Mesenchymal stem cell (in vitro differentiated cells and primary cell): ENCODE data around the gene GJC2.

ENCODE experiments used
- DNase-seq: peaks from one replicate; pipeline ENCODE4 v3.0.0-alpha.2; 2013
- H2AFZ ChIP-seq: one replicate; pipeline ENCODE4 v1.6.1; 2013; ENCODE audit warnings: low read depth, mild to moderate bottlenecking, control low read depth, inconsistent platforms, low read length, moderate library complexity
- H2AK5ac ChIP-seq: 2 replicates; pipeline ENCODE4 v1.6.1; 2013; ENCODE audit warnings: low read length, moderate library complexity, mild to moderate bottlenecking, inconsistent platforms; ENCODE audit not compliant: severe bottlenecking
- H2BK120ac ChIP-seq: one replicate; pipeline ENCODE4 v1.6.1; 2013; ENCODE audit warnings: low read depth, mild to moderate bottlenecking, inconsistent platforms, low read length, moderate library complexity
- H2BK12ac ChIP-seq, 2 experiments: one replicate each; pipeline ENCODE4 v1.6.1; 2013; ENCODE audit warnings: inconsistent platforms in 2 of 2, low read length in 2 of 2, mild to moderate bottlenecking in 2 of 2, moderate library complexity in 2 of 2, control low read depth in 1 of 2
- H2BK15ac ChIP-seq: one replicate; pipeline ENCODE4 v1.6.1; 2013; ENCODE audit warnings: mild to moderate bottlenecking, low read depth, inconsistent platforms; ENCODE audit not compliant: poor library complexity, severe bottlenecking
- H2BK5ac ChIP-seq: 2 replicates; pipeline ENCODE4 v1.6.1; 2013; ENCODE audit warnings: low read depth, mild to moderate bottlenecking, low read length, control low read depth, inconsistent platforms; ENCODE audit not compliant: poor library complexity, severe bottlenecking
- H3K14ac ChIP-seq, 2 experiments: one replicate each; pipeline ENCODE4 v1.6.1; 2013; ENCODE audit warnings: inconsistent platforms in 2 of 2, low read length in 2 of 2, control low read depth in 1 of 2, mild to moderate bottlenecking in 1 of 2, moderate library complexity in 1 of 2
- H3K18ac ChIP-seq, 2 experiments: one replicate each; pipeline ENCODE4 v1.6.1; 2013; ENCODE audit warnings: inconsistent platforms in 2 of 2, low read length in 2 of 2, control low read depth in 1 of 2, low read depth in 1 of 2, mild to moderate bottlenecking in 1 of 2
- H3K23ac ChIP-seq, 2 experiments: one replicate each; pipeline ENCODE4 v1.6.1; 2013; ENCODE audit warnings: inconsistent platforms in 2 of 2, low read length in 2 of 2, mild to moderate bottlenecking in 2 of 2, moderate library complexity in 2 of 2, control low read depth in 1 of 2
- H3K27ac ChIP-seq: 2 replicates; pipeline ENCODE4 v1.5.1; 2013; ENCODE audit warnings: mild to moderate bottlenecking, moderate library complexity, low read length, control low read depth, inconsistent platforms; ENCODE audit not compliant: poor library complexity, severe bottlenecking
- H3K27me3 ChIP-seq, 2 experiments: 2 replicates each; pipeline versions ENCODE4 v1.6.1 to v1.7.0; 2013; ENCODE audit warnings: low read length in 2 of 2, mild to moderate bottlenecking in 2 of 2, moderate library complexity in 2 of 2, control low read depth in 1 of 2, inconsistent platforms in 1 of 2; ENCODE audit not compliant: control insufficient read depth in 1 of 2, insufficient read depth in 1 of 2
- H3K36me3 ChIP-seq, 2 experiments: 2 replicates each; pipeline versions ENCODE4 v1.6.1 to v1.7.0; 2013; ENCODE audit warnings: low read length in 2 of 2, control low read depth in 1 of 2, inconsistent platforms in 1 of 2, low read depth in 1 of 2, mild to moderate bottlenecking in 1 of 2; ENCODE audit not compliant: insufficient read depth in 2 of 2, control insufficient read depth in 1 of 2
- H3K4ac ChIP-seq, 2 experiments: one replicate each; pipeline ENCODE4 v1.6.1; 2013; ENCODE audit warnings: inconsistent platforms in 2 of 2, low read length in 2 of 2, mild to moderate bottlenecking in 2 of 2, moderate library complexity in 2 of 2, control low read depth in 1 of 2, low read depth in 1 of 2
- H3K4me1 ChIP-seq: 2 replicates; pipeline ENCODE4 v1.6.1; 2013; ENCODE audit warnings: low read depth, low read length, control low read depth; ENCODE audit not compliant: control insufficient read depth, insufficient read depth
- H3K4me2 ChIP-seq: 2 replicates; pipeline ENCODE4 v1.6.1; 2013; ENCODE audit warnings: low read length, mild to moderate bottlenecking, inconsistent platforms; ENCODE audit not compliant: poor library complexity, severe bottlenecking
- H3K4me3 ChIP-seq, 2 experiments: 2 replicates each; pipeline versions ENCODE4 v1.5.1 to v1.7.0; 2013; ENCODE audit warnings: low read length in 2 of 2, mild to moderate bottlenecking in 2 of 2, control low read depth in 1 of 2, low read depth in 1 of 2; ENCODE audit not compliant: insufficient read depth in 1 of 2
- H3K79me1 ChIP-seq: replicated peaks from 2 replicates; pipeline ENCODE4 v1.6.1; 2013; ENCODE audit warnings: mild to moderate bottlenecking, control low read depth, low read length, inconsistent platforms; ENCODE audit not compliant: poor library complexity, severe bottlenecking
- H3K9ac ChIP-seq: 2 replicates; pipeline ENCODE4 v1.7.0; 2013; ENCODE audit warnings: mild to moderate bottlenecking, low read length, moderate library complexity
- H3K9me3 ChIP-seq: 2 replicates; pipeline ENCODE4 v1.7.0; 2013; ENCODE audit warnings: mild to moderate bottlenecking, low read length; ENCODE audit not compliant: control insufficient read depth
- H4K8ac ChIP-seq: one replicate; pipeline ENCODE4 v1.6.1; 2013; ENCODE audit warnings: inconsistent platforms, mild to moderate bottlenecking, low read length, moderate library complexity
- H4K91ac ChIP-seq: one replicate; pipeline ENCODE4 v1.6.1; 2013; ENCODE audit warnings: mild to moderate bottlenecking, low read length, inconsistent platforms
- WGBS: methylation state at CpG from one replicate; pipeline ENCODE4 v1.1.7; 2013; ENCODE audit warnings: mixed read lengths; 5-methylcytosine and 5-hydroxymethylcytosine counted together

GJC2 gene

GRCh38 chr1:228108055-228108690, 41.6 kb upstream of the GJC2 start:
- Histone ChIP-seq H3K9me3 (no peaks in the 10 kb centered on the region), H4K91ac (no peak overlapping the region), H3K79me1 (peaks cover 30% of the 10 kb centered on the region), H3K23ac (no peak overlapping the region), H3K4me2 (peak overlapping the region; percentile 68), H2BK12ac (no peak overlapping the region), H2BK5ac (no peak overlapping the region), H3K4ac (no peak overlapping the region), H3K18ac (no peak overlapping the region), H4K8ac (peak overlapping the region; percentile 7), H3K27me3 (no peaks in the 10 kb centered on the region), H3K14ac (no peak overlapping the region), H3K36me3 (peaks cover 23 to 33% of the 10 kb centered on the region in 2 experiments), H2AFZ (no peak overlapping the region), H2BK120ac (no peak overlapping the region), H3K9ac (peak overlapping the region; percentile 93), H3K27ac (no peak overlapping the region), H2AK5ac (no peak overlapping the region), H3K4me1 (peaks cover 26% of the 10 kb centered on the region), H2BK15ac (no peak overlapping the region), H3K4me3 (peak overlapping the region; percentile 85 to 99)
- 87% methylated on average over 9 of the region's 11 CpGs for WGBS
- no peak for DNase-seq

- peaks cover 23 to 33% of the 10 kb centered on the region in 2 experiments for H3K36me3 ChIP-seq
- no peak overlapping the region for H2BK15ac ChIP-seq
- peak overlapping the region; percentile 89 for H4K91ac ChIP-seq
- no peaks in the 10 kb centered on the region for H3K27me3 ChIP-seq
- H3K9ac ChIP-seq, result peak overlapping the region; percentile 93
- peak overlapping the region; percentile 82 to 96 for H3K18ac ChIP-seq
- H3K14ac ChIP-seq, result peak overlapping the region in 1 of 2 experiments; percentile 85
- peak overlapping the region; percentile 85 to 99 for H3K4me3 ChIP-seq
- no peak overlapping the region for H2BK5ac ChIP-seq
- peaks cover 24% of the 10 kb centered on the region for H3K4me1 ChIP-seq
- H2AFZ ChIP-seq, result peak overlapping the region; percentile 96
- H3K79me1 ChIP-seq, result peaks cover 30% of the 10 kb centered on the region
- peak overlapping the region in 1 of 2 experiments; percentile 18 for H2BK12ac ChIP-seq
- H3K23ac ChIP-seq, result peak overlapping the region in 1 of 2 experiments; percentile 98
- peak overlapping the region; percentile 99 for H4K8ac ChIP-seq
- no peak overlapping the region for H2AK5ac ChIP-seq
- H3K27ac ChIP-seq, result no peak overlapping the region
- DNase-seq, result no peak
- H2BK120ac ChIP-seq, result no peak overlapping the region
- 16% methylated on average over 8 of the region's 8 CpGs for WGBS
- peak overlapping the region; percentile 68 for H3K4me2 ChIP-seq
- no peaks in the 10 kb centered on the region for H3K9me3 ChIP-seq
- H3K4ac ChIP-seq, result peak overlapping the region in 1 of 2 experiments; percentile 94
Observed at GRCh38 chr1:228108742-228109072, 41.0 kb upstream of the GJC2 start.

- peak within 1 kb of the TSS; percentile 99 for H4K8ac ChIP-seq
- peak within 1 kb of the TSS; percentile 82 to 96 for H3K18ac ChIP-seq
- H3K36me3 ChIP-seq, result peaks cover 23 to 33% of the 10 kb centered on the region in 2 experiments
- H2BK12ac ChIP-seq, result peak within 1 kb of the TSS in 1 of 2 experiments; percentile 18
- DNase-seq, result peak; percentile 96
- peak within 1 kb of the TSS; percentile 96 for H2AFZ ChIP-seq
- H3K14ac ChIP-seq, result peak within 1 kb of the TSS in 1 of 2 experiments; percentile 85
- peak within 1 kb of the TSS; percentile 94 for H3K4me2 ChIP-seq
- H3K4me1 ChIP-seq, result peaks cover 22% of the 10 kb centered on the region
- H3K9me3 ChIP-seq, result no peaks in the 10 kb centered on the region
- H2BK120ac ChIP-seq, result peak within 1 kb of the TSS; percentile 80
- H3K27ac ChIP-seq, result no peak within 1 kb of the TSS
- peak within 1 kb of the TSS in 1 of 2 experiments; percentile 98 for H3K23ac ChIP-seq
- peak within 1 kb of the TSS; percentile 93 for H3K9ac ChIP-seq
- H3K4me3 ChIP-seq, result peak within 1 kb of the TSS; percentile 85 to 99
- peak within 1 kb of the TSS; percentile 89 for H4K91ac ChIP-seq
- peak within 1 kb of the TSS; percentile 5 for H2BK5ac ChIP-seq
- H3K79me1 ChIP-seq, result peaks cover 30% of the 10 kb centered on the region
- no peaks in the 10 kb centered on the region for H3K27me3 ChIP-seq
- H2BK15ac ChIP-seq, result peak within 1 kb of the TSS; percentile 70
- H3K4ac ChIP-seq, result peak within 1 kb of the TSS; percentile 35 to 94
- H2AK5ac ChIP-seq, result no peak within 1 kb of the TSS
- WGBS, result 1% methylated on average over 66 of the region's 66 CpGs
Observed at GRCh38 chr1:228109073-228109961, 40.4 kb upstream of the GJC2 start, which contains the start of gene MRPL55. Gene MRPL55, minus strand, starts transcription at chr1:228109299. Its CDS starts 1,039 bp downstream, at chr1:228108260.
